H9 (cell line): ENCODE data around the gene A1BG. TPM values are rescaled to one million over a fixed set of nuclear protein-coding genes. Genes with fewer than 3 reads are reported as not detected.

Experiments
- DNase-seq: peaks from one replicate; pipeline ENCODE4 v3.0.0-alpha.2; 2017
- H2AFZ ChIP-seq: one replicate; pipeline ENCODE4 v1.6.1; 2013; ENCODE audit warnings: mild to moderate bottlenecking, low read length, control low read depth, moderate library complexity
- H2AK5ac ChIP-seq: 2 replicates; pipeline ENCODE4 v1.6.1; 2013; ENCODE audit warnings: low read length, control low read depth, mixed read lengths; ENCODE audit not compliant: insufficient read length
- H2BK120ac ChIP-seq: one replicate; pipeline ENCODE4 v1.6.1; 2013; ENCODE audit warnings: low read depth, mild to moderate bottlenecking, low read length, control low read depth, inconsistent platforms; ENCODE audit not compliant: poor library complexity, severe bottlenecking
- H2BK12ac ChIP-seq: 2 replicates; pipeline ENCODE4 v1.6.1; 2013; ENCODE audit warnings: low read length, control low read depth, mixed read lengths, low read depth; ENCODE audit not compliant: insufficient read length
- H2BK15ac ChIP-seq: 2 replicates; pipeline ENCODE4 v1.6.1; 2013; ENCODE audit warnings: low read depth, low read length, control low read depth
- H2BK20ac ChIP-seq: one replicate; pipeline ENCODE4 v1.6.1; 2013; ENCODE audit warnings: low read depth, mild to moderate bottlenecking, low read length, control low read depth, inconsistent platforms; ENCODE audit not compliant: poor library complexity, severe bottlenecking
- H2BK5ac ChIP-seq: 2 replicates; pipeline ENCODE4 v1.6.1; 2013; ENCODE audit warnings: low read length, control low read depth, mixed read lengths; ENCODE audit not compliant: insufficient read length
- H3K14ac ChIP-seq: 2 replicates; pipeline ENCODE4 v1.6.1; 2013; ENCODE audit warnings: low read length, control low read depth; ENCODE audit not compliant: insufficient read depth
- H3K18ac ChIP-seq: 2 replicates; pipeline ENCODE4 v1.6.1; 2013; ENCODE audit warnings: low read depth, mild to moderate bottlenecking, mixed read lengths, low read length, control low read depth; ENCODE audit not compliant: insufficient read length
- H3K23ac ChIP-seq: 2 replicates; pipeline ENCODE4 v1.6.1; 2013; ENCODE audit warnings: low read length, control low read depth, mixed read lengths, low read depth; ENCODE audit not compliant: insufficient read length
- H3K23me2 ChIP-seq: 2 replicates; pipeline ENCODE4 v1.6.1; 2013; ENCODE audit warnings: low read depth, mild to moderate bottlenecking, mixed read lengths, low read length, control low read depth; ENCODE audit not compliant: insufficient read length, poor library complexity, severe bottlenecking
- H3K27ac ChIP-seq: 2 replicates; pipeline ENCODE4 v1.5.1; 2013; ENCODE audit warnings: low read length, control low read depth, mixed read lengths, low read depth; ENCODE audit not compliant: insufficient read length
- H3K27me3 ChIP-seq: 2 replicates; pipeline ENCODE4 v1.6.1; 2013; ENCODE audit warnings: low read length, control low read depth, inconsistent platforms; ENCODE audit not compliant: insufficient read depth
- H3K4ac ChIP-seq: 2 replicates; pipeline ENCODE4 v1.6.1; 2013; ENCODE audit warnings: low read depth, mild to moderate bottlenecking, control low read depth, inconsistent platforms, low read length, moderate library complexity
- H3K4me1 ChIP-seq: 2 replicates; pipeline ENCODE4 v1.6.1; 2013; ENCODE audit warnings: low read length, control low read depth, inconsistent platforms; ENCODE audit not compliant: insufficient read depth
- H3K4me2 ChIP-seq: 2 replicates; pipeline ENCODE4 v1.6.1; 2013; ENCODE audit warnings: low read length, control low read depth, mixed read lengths; ENCODE audit not compliant: insufficient read length, insufficient read depth
- H3K56ac ChIP-seq: 2 replicates; pipeline ENCODE4 v1.6.1; 2013; ENCODE audit warnings: low read depth, mild to moderate bottlenecking, mixed read lengths, low read length, control low read depth; ENCODE audit not compliant: insufficient read length
- H3K79me1 ChIP-seq: 2 replicates; pipeline ENCODE4 v1.6.1; 2013; ENCODE audit warnings: low read depth, mild to moderate bottlenecking, moderate library complexity, low read length, control low read depth, inconsistent platforms; ENCODE audit not compliant: insufficient read depth, poor library complexity, severe bottlenecking
- H3K79me2 ChIP-seq: 2 replicates; pipeline ENCODE4 v1.6.1; 2013; ENCODE audit warnings: low read length, control low read depth, inconsistent platforms; ENCODE audit not compliant: insufficient read depth
- H3K9ac ChIP-seq: 2 replicates; pipeline ENCODE4 v1.6.1; 2013; ENCODE audit warnings: low read length, control low read depth, mixed read lengths; ENCODE audit not compliant: insufficient read length; ENCODE audit errors: extremely low read depth
- H3K9me3 ChIP-seq: one replicate; pipeline ENCODE4 v1.6.1; 2013; ENCODE audit warnings: low read depth, low read length, inconsistent platforms; ENCODE audit not compliant: control insufficient read depth
- H3T11ph ChIP-seq: one replicate; pipeline ENCODE4 v1.6.1; 2013; ENCODE audit warnings: mild to moderate bottlenecking, low read length, control low read depth, inconsistent platforms
- H4K20me1 ChIP-seq: one replicate; pipeline ENCODE4 v1.6.1; 2013; ENCODE audit not compliant: control insufficient read depth, insufficient read length, insufficient read depth
- H4K5ac ChIP-seq: 2 replicates; pipeline ENCODE4 v1.6.1; 2013; ENCODE audit warnings: low read depth, mild to moderate bottlenecking, mixed read lengths, low read length, control low read depth; ENCODE audit not compliant: insufficient read length
- H4K8ac ChIP-seq: replicated peaks from 2 replicates; pipeline ENCODE4 v1.6.1; 2013; ENCODE audit warnings: low read length, control low read depth, mixed read lengths, low read depth; ENCODE audit not compliant: insufficient read length
- H4K91ac ChIP-seq: 2 replicates; pipeline ENCODE4 v1.6.1; 2013; ENCODE audit warnings: low read depth, mild to moderate bottlenecking, moderate library complexity, mixed read lengths, low read length, control low read depth; ENCODE audit not compliant: insufficient read length
- H3K27ac Mint-ChIP-seq, 3 experiments: 2 replicates in 2 of 3; 3 replicates in 1 of 3; pipeline ENCODE4 v1.8.0; 2020 to 2021; ENCODE audit warnings: mixed read lengths in 3 of 3, mild to moderate bottlenecking in 1 of 3, moderate library complexity in 1 of 3
- H3K27me3 Mint-ChIP-seq: 2 replicates; pipeline ENCODE4 v1.8.0; 2021; ENCODE audit warnings: low read depth, mild to moderate bottlenecking, moderate library complexity, mixed read lengths
- H3K36me3 Mint-ChIP-seq, 3 experiments: 2 replicates in 2 of 3; 3 replicates in 1 of 3; pipeline ENCODE4 v1.8.0; 2020 to 2021; ENCODE audit warnings: low read depth in 3 of 3, mixed read lengths in 3 of 3; ENCODE audit not compliant: insufficient read depth in 1 of 3
- H3K4me1 Mint-ChIP-seq, 2 experiments: 2 replicates each; pipeline ENCODE4 v1.8.0; 2020; ENCODE audit warnings: mixed read lengths in 2 of 2
- H3K4me3 Mint-ChIP-seq, 2 experiments: 2 replicates in 1 of 2; 3 replicates in 1 of 2; pipeline ENCODE4 v1.8.0; 2020 to 2021; ENCODE audit warnings: mild to moderate bottlenecking in 2 of 2, mixed read lengths in 2 of 2, moderate library complexity in 1 of 2
- H3K9me3 Mint-ChIP-seq, 2 experiments: 2 replicates in 1 of 2; 3 replicates in 1 of 2; pipeline ENCODE4 v1.8.0; 2020; ENCODE audit warnings: mild to moderate bottlenecking in 2 of 2, mixed read lengths in 2 of 2, moderate library complexity in 1 of 2
- CTCF ChIP-seq: fragments of 200-600 bp; sonication (generic); conservative IDR thresholded peaks from 3 replicates; pipeline ENCODE4 v1.8.0; 2021; ENCODE audit warnings: antibody characterized with exemption, mild to moderate bottlenecking
- WGBS: extraction: QIAGEN DNeasy Blood & Tissue Kit; methylation state at CpG from one replicate; pipeline ENCODE4 v1.1.7; 2013; ENCODE audit warnings: missing lambda C conversion rate, low lambda C conversion rate, mixed read lengths; ENCODE audit not compliant: insufficient read length; ENCODE audit errors: extremely low coverage; 5-methylcytosine and 5-hydroxymethylcytosine counted together
- total RNA-seq: library from RNA; stranded (reverse); gene quantifications from 2 replicates; pipeline ENCODE4 v1.2.1, GENCODE V29; 2021

Gene A1BG
- total RNA-seq, 1 experiment from 2014 or later: 17.4 TPM

- no peak overlapping the region for H2BK20ac ChIP-seq
- H4K5ac ChIP-seq: no peak overlapping the region
- no peak overlapping the region for H2AFZ ChIP-seq
- H3K79me1 ChIP-seq: no peaks in the 10 kb centered on the region
- no peak for DNase-seq
- H3K4ac ChIP-seq: no peak overlapping the region
- H4K91ac ChIP-seq: no peak overlapping the region
- no peak overlapping the region for H3K56ac ChIP-seq
- no peak overlapping the region for H4K8ac ChIP-seq
- no peak overlapping the region for H2AK5ac ChIP-seq
- Mint-ChIP-seq H3K4me3 (no peak overlapping the region; a peak in 1 of 5 replicates), H3K9me3 (no peaks in the 10 kb centered on the region), H3K27ac (no peak overlapping the region), H3K27me3 (no peaks in the 10 kb centered on the region), H3K4me1 (peaks cover 13 to 21% of the 10 kb centered on the region in 2 experiments), H3K36me3 (peaks cover 27 to 55% (median 34%) of the 10 kb centered on the region in 3 experiments)
- H3K4me1 ChIP-seq: no peaks in the 10 kb centered on the region
- H3K18ac ChIP-seq: no peak overlapping the region
- no peaks in the 10 kb centered on the region for H3K79me2 ChIP-seq
- H3K23ac ChIP-seq: no peak overlapping the region
- H3K9ac ChIP-seq: no peak overlapping the region
- H2BK12ac ChIP-seq: no peak overlapping the region
- no peaks in the 10 kb centered on the region for H3K27me3 ChIP-seq
- no peak for TF ChIP-seq CTCF
- H3K23me2 ChIP-seq: peaks cover 4% of the 10 kb centered on the region
- no peak overlapping the region for H2BK15ac ChIP-seq
- H4K20me1 ChIP-seq: no peaks in the 10 kb centered on the region
- H3K4me2 ChIP-seq: no peak overlapping the region
- no peaks in the 10 kb centered on the region for H3K9me3 ChIP-seq
- H2BK5ac ChIP-seq: no peak overlapping the region
- no peak overlapping the region for H2BK120ac ChIP-seq
- no peak overlapping the region for H3T11ph ChIP-seq
- WGBS: no CpG with 5 or more reads among the region's 4 CpGs
- no peak overlapping the region for H3K14ac ChIP-seq
- H3K27ac ChIP-seq: no peak overlapping the region
Measured at GRCh38 chr19:58307736-58308135, 45.6 kb downstream of the A1BG start.
